ENCODE results near the gene KCND1.

The KCND1 gene

GRCh38 chrX:48937054-48937907 lies 34.4 kb downstream of the KCND1 start:
- DNase-seq: no peak

DNA sequence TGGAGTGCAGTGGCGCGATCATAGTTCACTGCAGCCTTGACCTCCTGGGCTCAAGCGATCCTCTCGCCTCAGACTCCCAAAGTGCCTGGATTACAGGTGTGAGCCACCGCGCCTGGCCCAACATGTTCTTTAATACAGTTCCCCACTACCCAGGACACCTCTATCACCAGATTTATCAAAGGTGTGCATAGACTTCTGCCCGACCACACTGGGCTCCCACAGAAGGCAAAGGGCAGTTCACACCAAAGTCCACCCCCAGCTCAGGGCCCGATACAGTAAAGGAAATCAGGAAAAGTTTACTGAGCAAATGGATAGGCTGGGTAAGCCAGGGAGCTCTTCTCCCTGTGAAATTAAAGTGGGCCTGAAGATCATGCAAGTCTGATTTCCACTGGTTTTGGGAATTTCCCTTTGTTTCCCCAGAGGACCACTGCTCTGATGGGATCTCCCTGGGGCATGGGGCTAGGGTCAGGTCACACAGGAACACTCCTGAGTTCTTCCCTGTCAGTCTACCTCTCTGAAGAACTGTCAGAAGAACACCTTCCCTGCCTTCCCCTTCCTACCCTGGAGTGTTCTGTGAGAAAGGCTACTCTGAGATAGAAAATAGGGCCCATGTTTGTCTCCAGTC lies 35.1 kb downstream of the KCND1 start:
- no peak for DNase-seq

GRCh38 chrX:48935301-48935670 lies 36.4 kb downstream of the KCND1 start:
- no peak for DNase-seq

GRCh38 chrX:48934581-48935300 lies 36.9 kb downstream of the KCND1 start:
- DNase-seq: no peak

- DNase-seq: no peak
These were observed 37.9 kb downstream of the KCND1 start for GRCh38 chrX:48933757-48934156.

DNA sequence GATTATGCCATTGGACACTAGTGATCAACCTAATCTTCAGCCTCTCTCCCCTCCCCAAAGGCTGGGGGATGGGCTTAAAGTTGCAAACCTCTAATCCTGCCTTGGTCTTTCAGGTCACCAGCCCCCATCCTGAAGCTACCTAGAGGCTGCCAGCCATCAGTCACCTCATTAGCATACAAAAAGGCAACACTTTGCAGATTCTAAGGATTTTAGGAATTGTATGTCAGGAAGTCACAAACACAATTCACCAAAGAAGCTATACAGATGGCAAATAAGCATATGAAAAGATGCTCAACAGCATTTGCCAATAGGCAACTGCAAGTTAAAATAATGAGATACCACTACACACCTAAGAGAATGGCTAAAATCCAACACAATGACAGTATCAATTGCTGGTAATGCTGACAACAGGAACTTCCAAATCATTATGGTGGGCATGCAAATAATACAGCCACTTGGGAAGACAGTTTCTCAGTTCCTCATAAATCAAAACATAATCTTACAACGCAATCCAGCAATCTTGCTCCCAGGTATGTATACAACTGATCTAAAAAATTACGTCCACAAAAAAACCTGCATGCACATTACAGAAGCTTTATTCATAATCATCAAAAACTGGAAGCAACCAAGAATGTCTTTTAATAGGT lies 43.8 kb downstream of the KCND1 start:
- DNase-seq: no peak

- no peak for DNase-seq
These were observed 44.5 kb downstream of the KCND1 start for GRCh38 chrX:48927123-48927522.

- DNase-seq: no peak
These were observed 47.4 kb downstream of the KCND1 start for GRCh38 chrX:48924270-48924669.

DNA sequence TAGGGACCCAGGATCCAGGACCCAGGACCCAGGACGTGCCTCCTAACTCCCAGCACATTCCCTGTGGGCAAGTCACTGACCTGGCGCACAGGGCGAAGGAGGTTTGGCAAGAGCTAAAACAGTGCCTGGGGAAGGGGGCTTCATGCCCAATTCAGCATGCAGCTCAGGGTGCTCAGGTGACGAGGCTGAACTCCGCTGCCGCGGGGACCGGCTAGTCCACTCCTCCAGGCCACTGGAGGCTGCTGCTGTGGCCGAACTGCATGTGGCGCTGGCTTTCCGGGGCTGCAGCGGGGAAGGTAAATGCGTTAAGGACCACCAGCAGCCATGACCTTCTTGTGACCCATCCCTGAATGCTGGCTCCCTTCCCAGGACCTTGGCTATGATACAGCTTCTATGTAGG lies 47.9 kb downstream of the KCND1 start:
- DNase-seq: no peak

DNA sequence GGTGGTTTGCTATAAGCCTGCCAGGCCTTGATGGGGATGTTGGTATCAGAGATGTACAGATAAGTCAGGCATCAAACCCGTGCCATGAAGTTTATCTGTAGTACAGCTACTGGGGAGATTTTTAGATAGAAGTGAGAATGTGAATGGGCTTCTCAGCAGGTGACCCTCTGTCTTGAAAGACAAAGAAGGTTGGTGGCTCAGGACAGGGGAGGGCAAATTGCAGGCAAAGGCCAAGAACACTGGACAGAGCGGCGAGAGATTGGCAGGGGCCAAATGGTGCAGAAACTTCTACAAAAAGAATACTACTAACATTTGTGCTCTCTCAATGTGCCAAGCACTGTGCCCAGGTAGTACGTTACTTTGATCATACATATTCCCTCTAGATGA lies 50.9 kb downstream of the KCND1 start:
- DNase-seq: no peak

DNA sequence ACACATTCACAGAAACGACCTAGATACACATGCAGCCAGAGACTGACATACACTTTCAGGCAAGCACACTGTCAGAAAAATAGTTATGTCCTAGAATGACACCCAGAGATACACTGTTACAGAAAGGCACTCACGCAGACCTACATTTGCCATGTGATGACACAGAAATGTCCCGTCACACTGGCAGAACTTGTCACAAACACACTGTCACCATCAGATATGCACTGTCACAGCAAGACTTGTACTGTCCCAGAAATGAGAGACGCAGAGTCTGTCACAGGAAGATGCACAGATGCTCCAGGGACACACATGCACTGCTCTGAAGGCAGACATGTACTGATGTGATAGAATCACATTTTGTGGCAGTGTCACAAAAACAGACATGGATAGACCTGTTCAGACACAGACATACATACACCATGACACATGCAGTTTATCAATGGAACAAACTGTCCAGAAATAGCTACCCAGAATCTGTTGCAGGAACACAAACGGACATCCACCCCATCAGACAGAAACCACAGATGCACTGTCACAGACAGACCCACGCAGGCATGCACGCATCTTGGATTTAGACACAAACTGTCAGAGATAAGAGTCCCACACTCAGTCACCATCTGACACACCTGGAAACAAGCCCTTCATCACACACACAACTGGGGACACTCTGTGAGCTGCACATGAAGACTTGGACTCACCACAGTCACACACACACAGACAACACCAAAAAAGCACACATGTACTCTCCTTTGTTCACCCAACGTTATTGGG lies 51.5 kb downstream of the KCND1 start:
- no peak for DNase-seq

GRCh38 chrX:48919360-48919841 lies 52.2 kb downstream of the KCND1 start:
- no peak for DNase-seq

GRCh38 chrX:48918643-48919340 lies 52.9 kb downstream of the KCND1 start, which contains the start of gene PIM2:
Gene PIM2 (minus strand): TSS chrX:48919024. CDS start chrX:48918834, 190 bp downstream.
- peak; percentile 4 to 70 for DNase-seq

DNA sequence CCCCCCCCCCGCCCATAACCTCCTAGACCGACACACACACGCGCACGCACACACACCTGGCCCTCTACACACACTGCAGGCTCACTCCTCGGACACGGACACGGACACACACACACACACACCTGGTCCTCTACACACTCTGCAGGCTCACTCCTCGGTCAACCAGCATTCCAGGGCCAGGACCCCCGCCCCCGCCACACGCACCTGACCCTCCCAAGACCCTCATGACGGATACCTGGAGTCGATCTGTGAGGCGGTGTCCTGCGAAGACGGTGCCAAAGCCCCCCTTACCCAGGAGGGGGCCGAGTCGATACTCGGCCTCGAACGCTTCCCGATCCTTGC lies 53.4 kb downstream of the KCND1 start:
- no peak for DNase-seq

DNA sequence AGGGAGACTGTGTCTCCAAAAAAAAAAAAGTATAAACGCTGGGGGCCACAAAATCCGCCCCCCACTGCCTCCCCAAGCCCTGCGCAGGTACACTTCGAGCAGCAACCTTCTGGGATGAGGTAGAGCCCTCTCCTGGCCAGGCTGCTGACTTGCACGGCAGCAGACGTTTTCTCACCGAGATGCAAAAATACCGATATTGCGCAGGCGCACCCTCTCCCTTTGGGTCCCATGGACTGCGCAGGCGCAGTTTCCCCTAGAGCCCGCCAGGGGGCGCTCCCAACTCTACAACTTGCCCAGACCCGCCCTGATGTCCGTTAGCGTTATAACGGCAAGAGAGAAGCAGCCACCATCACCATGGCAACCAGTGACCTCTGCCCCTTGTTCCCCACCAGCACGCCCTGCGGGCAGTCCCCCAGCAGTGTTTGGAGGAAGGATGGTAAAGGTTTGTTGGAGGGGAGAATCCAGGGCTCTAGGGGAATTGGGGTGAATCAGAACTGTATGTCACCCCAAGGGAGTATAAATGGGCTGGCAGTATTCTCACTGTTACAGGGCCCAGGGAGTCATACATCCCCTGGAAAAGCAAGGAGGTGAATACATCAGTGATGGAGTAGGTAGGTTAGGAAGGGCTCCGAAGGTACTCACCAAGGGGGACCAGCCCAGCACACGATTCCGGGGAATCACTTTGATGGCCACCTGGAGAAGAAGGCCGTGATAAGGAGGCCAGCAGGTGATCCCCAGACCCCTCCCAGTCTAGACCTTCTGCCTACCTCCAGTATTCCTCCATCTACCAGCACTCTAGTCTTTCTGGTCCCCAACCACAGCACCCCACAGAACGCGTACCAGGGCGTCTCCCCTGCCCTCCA lies 54.3 kb downstream of the KCND1 start:
- DNase-seq: peak; percentile 12 to 81

- DNase-seq: no peak
These were observed 56.8 kb downstream of the KCND1 start for GRCh38 chrX:48914593-48915493.

- DNase-seq: no peak
These were observed 57.9 kb downstream of the KCND1 start for GRCh38 chrX:48913605-48914366.

GRCh38 chrX:48911412-48912182 lies 60.0 kb downstream of the KCND1 start, which contains the start of gene SLC35A2:
Gene SLC35A2 (minus strand): TSS chrX:48911646. CDS start chrX:48911636, 10 bp downstream.
- peak in 1 of 2 experiments; percentile 69 for DNase-seq

All from SW 1271 (cell line).